GM21528 (cell line): ENCODE measurements around the gene GHR.
A peak's percentile ranks its signal among the peaks of the same experiment; 100 is the strongest.

Experiments used
- ATAC-seq: cut with Tn5 transposase; IDR thresholded peaks from one replicate; pipeline ENCODE4 v1.9.1; 2021; ENCODE audit warnings: mild to moderate bottlenecking, moderate library complexity; ENCODE audit not compliant: unreplicated experiment, low FRiP score

GHR gene

GRCh38 chr5:42423285-42424165 is at the start of gene GHR:
GHR (plus strand) TSS chr5:42423439; CDS start chr5:42565875, 142,436 bp downstream.
- ATAC-seq, result peak; percentile 85

GRCh38 chr5:42374679-42375273 is 48.5 kb upstream of the GHR start:
- no peak for ATAC-seq

GRCh38 chr5:42377496-42377895 is 45.7 kb upstream of the GHR start:
- ATAC-seq, result no peak

- ATAC-seq, result no peak
Observed at GRCh38 chr5:42381973-42382372, 41.3 kb upstream of the GHR start.

- no peak for ATAC-seq
Observed at GRCh38 chr5:42387563-42387962, 35.7 kb upstream of the GHR start.

GRCh38 chr5:42390115-42390514 is 33.1 kb upstream of the GHR start:
- ATAC-seq, result no peak

GRCh38 chr5:42392917-42393316 is 30.3 kb upstream of the GHR start:
- ATAC-seq, result no peak

GRCh38 chr5:42396111-42396510 is 27.1 kb upstream of the GHR start:
- no peak for ATAC-seq

- ATAC-seq, result no peak
Observed at GRCh38 chr5:42397267-42397666, 26.0 kb upstream of the GHR start.

GRCh38 chr5:42399702-42400101 is 23.5 kb upstream of the GHR start:
- ATAC-seq, result no peak

- ATAC-seq, result no peak
Observed at GRCh38 chr5:42400474-42400873, 22.8 kb upstream of the GHR start.

GRCh38 chr5:42403236-42403635 is 20.0 kb upstream of the GHR start:
- ATAC-seq, result no peak

- ATAC-seq, result no peak
Observed at GRCh38 chr5:42404366-42404765, 18.9 kb upstream of the GHR start.

GRCh38 chr5:42419294-42419693 is 3.9 kb upstream of the GHR start:
- ATAC-seq, result no peak

- no peak for ATAC-seq
Observed at GRCh38 chr5:42422656-42423280, 471 bp upstream of the GHR start.

- ATAC-seq, result no peak
Observed at GRCh38 chr5:42426016-42426415, 2.8 kb downstream of the GHR start.

- ATAC-seq, result no peak
Observed at GRCh38 chr5:42429694-42430093, 6.5 kb downstream of the GHR start.

- ATAC-seq, result no peak
Observed at GRCh38 chr5:42434047-42434724, 10.9 kb downstream of the GHR start.

GRCh38 chr5:42436051-42436450 is 12.8 kb downstream of the GHR start:
- ATAC-seq, result no peak

- ATAC-seq, result no peak
Observed at GRCh38 chr5:42454216-42454995, 31.2 kb downstream of the GHR start.
